Measurements from ENCODE around the gene KCTD15.

DNA sequence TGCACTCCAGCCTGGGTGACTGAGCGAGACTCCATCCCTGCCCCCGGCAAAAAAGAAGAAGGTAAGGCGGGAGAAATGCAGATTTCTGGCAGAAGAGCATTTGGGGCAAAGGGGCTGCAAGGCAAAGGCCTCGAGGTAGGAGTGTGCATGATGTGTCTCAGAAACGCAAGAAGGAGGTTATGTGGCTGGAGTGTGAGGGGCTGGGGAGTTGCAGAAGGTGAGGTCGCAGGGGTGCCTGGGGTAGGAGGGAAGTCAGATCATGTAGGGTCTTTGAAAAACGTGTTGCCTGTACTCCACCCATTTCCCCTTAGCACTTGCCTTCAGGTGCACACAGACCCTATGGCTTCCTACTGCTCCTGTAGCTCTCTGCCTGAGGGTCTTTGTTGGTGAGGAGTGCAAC, 29.9 kb downstream of the KCTD15 start:
- TF ChIP-seq, protein P1, sequence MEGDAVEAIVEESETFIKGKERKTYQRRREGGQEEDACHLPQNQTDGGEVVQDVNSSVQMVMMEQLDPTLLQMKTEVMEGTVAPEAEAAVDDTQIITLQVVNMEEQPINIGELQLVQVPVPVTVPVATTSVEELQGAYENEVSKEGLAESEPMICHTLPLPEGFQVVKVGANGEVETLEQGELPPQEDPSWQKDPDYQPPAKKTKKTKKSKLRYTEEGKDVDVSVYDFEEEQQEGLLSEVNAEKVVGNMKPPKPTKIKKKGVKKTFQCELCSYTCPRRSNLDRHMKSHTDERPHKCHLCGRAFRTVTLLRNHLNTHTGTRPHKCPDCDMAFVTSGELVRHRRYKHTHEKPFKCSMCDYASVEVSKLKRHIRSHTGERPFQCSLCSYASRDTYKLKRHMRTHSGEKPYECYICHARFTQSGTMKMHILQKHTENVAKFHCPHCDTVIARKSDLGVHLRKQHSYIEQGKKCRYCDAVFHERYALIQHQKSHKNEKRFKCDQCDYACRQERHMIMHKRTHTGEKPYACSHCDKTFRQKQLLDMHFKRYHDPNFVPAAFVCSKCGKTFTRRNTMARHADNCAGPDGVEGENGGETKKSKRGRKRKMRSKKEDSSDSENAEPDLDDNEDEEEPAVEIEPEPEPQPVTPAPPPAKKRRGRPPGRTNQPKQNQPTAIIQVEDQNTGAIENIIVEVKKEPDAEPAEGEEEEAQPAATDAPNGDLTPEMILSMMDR (conservative IDR thresholded peaks at IDR 0.05): no peak
- TF ChIP-seq ZFX (IDR thresholded peaks at IDR 0.05): no peak

Data from C4-2B (cell line).